LoVo (cell line): ENCODE measurements around the gene ZNF483.
A peak's percentile ranks its signal among the peaks of the same experiment; 100 is the strongest.
"Not testable (repeated sequence)": the region's sequence is repeated elsewhere in the genome, so short reads cannot be mapped to it uniquely, and the experiment has no call there.

ENCODE experiments used
- DNase-seq: peaks from one replicate; pipeline ENCODE4 v3.0.0-alpha.2; 2016; ENCODE audit warnings: low spot score

Gene ZNF483

DNA sequence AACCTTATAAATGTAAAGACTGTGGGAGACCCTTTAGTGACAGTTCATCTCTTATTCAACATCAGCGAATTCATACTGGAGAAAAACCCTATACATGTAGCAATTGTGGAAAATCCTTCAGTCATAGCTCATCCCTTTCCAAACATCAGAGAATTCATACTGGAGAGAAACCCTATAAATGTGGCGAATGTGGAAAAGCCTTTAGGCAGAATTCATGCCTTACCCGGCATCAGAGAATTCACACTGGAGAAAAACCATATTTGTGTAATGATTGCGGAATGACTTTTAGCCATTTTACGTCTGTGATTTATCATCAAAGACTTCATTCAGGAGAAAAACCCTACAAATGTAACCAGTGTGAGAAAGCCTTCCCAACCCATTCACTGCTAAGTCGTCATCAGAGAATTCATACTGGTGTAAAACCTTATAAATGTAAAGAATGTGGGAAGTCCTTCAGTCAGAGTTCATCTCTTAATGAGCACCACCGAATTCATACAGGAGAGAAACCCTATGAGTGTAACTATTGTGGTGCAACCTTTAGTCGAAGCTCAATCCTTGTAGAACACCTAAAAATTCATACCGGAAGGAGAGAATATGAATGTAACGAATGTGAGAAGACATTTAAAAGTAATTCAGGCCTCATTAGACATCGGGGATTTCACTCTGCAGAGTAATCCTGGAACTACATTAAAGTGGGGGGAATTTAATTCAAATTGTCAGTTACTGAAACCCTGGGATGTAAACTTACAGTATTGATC lies 17.7 kb downstream of the ZNF483 start:
- DNase-seq: no peak

DNA sequence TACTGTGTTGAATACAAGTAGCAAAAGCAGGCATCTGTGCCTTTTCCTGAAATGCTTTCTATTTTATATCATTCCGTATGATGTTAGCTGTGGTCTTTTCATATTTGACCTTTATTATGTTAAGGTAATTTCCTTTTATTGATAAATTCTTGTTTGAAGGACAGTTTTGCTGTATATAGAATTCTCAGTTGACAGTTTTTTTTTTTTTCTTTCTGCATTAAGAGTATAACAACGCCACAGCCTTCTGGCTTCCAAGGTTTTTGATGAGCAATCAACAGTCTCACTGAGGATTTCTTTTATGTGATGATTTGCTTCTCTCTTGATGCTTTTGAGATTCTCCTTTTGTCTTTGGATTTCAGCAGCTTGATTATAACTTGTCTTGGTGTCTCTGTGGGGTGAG lies 23.6 kb downstream of the ZNF483 start:
- DNase-seq: no peak

DNA sequence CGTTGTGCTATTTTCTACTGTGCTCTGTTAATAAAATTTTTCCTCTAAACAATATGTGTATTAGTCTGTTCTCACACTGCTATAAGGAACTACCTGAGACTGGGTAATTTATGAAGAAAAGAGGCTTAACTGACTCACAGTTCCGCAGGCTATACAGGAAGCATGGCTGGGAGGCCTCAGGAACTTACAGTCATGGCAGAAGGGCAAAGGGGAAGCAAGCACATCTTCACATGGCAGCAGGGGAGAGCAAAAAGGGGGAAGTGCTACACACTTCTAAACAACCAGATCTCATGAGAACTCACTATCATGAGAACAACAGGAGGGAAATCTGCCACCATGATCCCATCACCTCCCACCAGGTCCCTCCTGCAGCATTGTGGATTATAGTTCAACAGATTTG lies 30.4 kb downstream of the ZNF483 start:
- not testable (repeated sequence) for DNase-seq

DNA sequence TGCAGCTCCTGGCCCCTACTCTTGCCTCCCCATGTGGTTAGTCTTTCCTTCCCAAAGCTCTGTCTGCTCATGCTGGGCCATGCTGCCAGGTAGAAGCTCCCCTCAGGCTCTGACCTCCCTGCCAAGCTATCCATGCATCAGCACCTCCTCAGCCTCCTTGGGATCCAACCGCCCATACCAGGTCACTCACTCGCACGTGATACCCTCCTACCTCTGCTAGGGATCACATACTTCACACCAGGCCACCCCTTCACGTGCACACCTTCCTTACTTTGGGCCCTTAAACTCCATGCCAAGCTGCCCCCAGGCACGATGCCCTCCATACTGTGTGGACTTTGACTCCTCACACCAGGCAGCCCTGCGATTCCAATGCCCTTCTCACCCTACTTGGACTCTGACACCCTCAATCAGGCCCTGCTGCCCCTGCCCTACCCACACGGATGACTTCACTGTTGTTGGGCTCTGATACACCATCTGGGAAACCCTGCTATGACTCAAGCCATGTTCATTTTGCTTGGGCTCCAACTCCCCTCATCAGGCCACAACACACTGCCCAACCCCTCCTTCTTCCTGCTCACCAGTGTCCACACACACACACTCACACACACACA lies 34.1 kb downstream of the ZNF483 start:
- DNase-seq: no peak

DNA sequence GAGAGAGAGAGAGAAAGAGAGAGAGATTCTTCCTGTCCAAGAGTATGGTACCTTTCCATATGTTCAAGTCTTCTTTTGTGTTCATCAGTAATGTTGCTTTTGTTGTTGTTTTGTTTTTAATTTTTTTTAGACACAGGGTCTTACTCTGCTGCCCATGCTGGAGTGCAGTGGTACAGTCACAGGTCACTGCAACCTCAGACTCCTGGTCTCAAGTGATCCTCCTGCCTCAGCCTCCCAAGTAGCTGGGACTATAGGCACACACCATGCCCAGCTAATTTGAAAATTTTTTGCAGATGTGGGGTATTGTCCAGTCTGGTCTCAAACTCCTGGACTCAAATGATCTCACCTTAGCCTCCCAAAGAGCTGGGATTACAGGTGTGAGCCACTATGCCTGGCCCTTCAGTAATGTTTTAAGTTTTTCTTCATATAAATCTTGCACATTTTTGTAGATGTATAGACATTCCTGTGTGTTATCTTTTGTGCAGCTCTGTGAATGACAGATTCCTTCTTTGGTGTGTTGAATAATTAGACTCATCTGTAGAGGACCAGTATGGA lies 36.3 kb downstream of the ZNF483 start:
- no peak for DNase-seq

DNA sequence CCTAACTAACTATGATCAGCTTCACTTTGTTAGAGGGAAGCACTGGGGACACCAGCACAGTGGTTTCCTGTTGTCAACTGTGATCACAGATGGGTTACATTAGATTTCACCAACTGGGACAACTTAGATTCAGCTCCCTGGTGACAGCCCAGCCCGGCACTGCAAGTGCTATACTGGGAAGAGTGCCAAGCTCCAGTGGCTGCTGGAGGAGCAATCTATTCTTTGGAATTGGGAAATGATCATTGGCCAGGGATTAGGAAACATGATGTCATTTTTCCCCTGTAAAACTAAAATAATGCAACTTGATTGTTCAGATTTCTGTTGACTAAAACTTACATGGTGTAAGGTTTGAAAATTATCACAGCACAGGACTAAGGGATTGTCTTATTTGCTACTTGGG lies 41.3 kb downstream of the ZNF483 start:
- no peak for DNase-seq

DNA sequence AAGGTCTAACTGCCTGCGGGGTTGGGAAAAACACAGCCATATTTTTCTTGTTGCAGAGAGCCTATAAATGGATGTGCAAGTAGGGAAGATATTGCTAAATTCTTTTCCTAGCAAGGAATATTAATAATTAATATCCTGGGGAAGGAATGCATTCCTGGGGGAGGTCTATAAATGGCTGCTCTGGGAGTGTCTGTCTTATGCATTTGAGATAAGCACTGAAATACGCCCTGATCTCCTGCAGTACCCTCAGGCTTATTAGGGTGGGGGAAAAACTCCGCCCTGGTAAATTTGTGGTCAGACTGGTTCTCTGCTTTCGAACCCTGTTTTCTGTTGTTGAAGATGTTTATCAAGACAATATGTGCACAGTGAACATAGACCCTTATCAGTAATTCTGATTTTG lies 43.1 kb downstream of the ZNF483 start:
- DNase-seq: not testable (repeated sequence)

DNA sequence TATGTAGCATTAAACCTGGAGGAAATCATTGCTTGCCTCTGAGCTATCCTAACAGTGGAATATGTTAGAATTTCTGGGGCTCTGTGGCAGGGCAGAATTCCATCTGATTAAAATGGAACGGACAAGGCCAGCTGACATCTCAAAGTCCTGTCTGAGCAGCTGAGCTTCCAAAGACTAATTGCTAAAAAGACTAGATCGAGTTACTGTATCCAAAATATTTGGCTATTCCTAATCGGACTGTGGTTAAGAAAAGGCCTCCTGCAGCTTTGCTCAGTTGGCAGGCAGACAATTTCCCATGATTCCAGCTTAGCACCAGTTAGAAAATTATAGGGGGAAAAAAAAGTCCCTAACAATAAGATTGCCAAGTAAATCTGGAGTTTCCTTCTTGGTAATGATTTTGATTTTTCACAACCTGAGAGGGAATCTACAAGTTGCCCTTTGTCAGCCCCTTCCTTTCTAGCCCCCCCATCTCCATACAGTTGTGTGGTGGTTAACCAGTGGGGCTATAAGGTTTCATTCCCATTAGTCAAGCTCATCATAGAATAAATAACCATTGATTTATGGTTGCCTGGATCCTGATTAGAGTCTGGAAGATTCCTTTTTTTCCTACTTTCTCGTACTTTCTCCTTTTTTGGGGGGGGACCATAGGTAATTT lies 48.1 kb downstream of the ZNF483 start:
- DNase-seq: no peak

DNA sequence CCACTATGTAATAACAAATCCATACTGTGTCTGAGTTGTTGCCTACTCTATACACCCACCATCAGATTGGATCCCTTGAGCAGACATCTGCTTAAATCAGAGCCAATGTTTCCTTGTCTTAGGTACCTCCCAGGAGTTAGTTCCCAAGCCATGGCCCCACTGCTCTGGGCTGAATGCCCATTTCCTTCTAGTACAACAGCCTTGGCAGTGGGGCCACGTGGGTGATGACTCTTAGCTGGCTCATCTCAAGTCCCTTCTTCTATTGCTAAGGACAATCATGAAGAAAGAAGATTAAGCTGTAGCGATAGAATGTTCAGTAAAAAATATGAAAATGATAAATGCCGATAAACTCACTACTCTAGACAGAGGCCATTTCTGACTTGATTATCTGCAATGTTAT lies 57.9 kb downstream of the ZNF483 start:
- no peak for DNase-seq

DNA sequence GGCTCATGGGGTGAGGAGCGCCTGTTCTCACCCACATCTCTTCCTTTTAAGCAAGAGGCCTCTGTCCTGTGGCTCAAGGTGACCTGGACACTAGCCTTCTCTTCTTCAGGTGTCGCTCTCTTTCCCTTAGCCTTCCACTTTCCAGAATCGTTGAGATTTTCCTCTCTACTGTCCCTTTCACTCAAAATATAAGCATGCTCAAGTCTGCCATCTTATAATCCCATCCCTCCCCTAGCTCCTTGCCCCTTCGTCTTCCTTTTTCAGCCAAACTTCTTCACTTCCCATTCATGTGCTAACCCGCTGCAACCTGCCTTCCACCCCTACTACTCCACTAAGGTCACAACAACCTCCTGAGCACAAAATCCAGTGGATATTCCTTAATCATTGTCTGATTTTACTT lies 61.4 kb downstream of the ZNF483 start:
- DNase-seq: no peak

DNA sequence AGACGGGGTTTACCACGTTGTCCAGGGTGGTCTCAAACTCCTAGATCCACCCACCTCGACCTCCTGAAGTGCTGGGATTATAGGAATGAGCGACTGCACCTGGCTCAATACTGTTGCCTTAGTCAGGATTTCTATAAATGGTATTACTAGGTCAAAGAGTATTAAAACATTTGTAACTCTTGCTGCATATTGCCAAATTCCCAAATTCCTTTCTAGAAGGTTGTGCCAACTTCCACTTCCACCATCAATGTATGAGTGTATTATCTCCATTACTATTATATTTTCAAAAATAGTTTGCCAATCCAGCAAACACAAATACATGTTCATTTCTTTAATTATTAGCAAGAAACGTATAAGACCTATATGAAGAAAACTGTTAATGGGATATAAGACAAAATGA lies 63.9 kb downstream of the ZNF483 start:
- no peak for DNase-seq

DNA sequence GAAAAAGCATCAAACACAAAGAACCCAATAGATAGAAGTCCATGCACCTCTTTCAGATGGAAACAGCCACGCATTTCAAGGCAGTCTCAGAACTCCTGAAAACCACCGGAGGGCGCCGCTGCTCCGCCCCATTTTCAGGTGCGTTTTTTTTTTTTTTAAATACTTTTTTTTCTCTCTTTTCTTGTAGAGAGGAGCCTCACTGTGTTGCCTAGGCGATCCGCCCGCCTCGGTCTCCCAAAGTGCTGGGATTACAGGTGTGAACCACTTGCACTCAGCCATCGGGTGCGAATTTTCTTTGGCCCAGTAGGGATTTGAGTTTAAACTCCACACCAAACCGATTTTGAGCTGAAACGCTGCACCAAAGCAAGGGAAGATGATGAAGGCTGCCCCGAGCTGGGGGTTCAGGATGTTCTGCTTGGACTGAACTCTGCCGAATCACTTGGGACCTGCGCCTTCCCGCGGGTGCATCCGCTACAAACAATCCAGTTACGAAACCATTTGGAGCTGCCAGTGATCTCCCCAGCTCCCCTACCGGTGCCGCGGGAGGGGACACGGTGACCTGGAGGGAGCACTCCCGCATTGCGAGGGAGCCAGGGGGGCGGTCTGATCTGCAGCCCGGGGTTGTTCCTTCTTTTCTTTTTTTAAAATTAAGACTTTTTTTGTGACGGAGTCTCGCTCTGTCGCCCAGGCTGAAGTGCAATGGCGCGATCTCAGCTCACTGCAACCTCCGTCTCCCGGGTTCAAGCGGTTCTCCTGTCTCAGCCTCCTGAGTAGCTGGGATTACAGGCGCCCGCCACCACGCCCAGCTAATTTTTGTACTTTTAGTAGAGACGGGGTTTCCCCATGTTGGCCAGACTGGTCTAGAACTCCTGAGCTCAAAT lies 73.1 kb downstream of the ZNF483 start:
- peak; percentile 56 for DNase-seq

DNA sequence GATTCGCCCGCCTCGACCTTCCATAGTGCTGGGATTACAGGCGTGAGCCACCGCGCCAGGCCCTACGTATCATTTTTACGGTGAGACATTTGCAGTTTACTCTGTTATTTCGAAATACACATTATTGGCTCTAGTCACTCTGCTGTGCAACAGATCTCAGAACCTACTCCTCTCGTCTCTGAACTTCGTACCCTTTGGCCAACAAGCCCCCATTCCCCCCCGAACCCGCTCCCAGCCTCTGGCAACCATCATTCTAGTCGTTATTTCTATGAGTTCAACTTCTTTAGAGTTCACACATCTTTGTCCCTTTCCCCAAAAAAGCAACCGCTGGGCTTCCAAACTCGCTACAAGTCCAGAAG lies 73.7 kb downstream of the ZNF483 start:
- DNase-seq: no peak

DNA sequence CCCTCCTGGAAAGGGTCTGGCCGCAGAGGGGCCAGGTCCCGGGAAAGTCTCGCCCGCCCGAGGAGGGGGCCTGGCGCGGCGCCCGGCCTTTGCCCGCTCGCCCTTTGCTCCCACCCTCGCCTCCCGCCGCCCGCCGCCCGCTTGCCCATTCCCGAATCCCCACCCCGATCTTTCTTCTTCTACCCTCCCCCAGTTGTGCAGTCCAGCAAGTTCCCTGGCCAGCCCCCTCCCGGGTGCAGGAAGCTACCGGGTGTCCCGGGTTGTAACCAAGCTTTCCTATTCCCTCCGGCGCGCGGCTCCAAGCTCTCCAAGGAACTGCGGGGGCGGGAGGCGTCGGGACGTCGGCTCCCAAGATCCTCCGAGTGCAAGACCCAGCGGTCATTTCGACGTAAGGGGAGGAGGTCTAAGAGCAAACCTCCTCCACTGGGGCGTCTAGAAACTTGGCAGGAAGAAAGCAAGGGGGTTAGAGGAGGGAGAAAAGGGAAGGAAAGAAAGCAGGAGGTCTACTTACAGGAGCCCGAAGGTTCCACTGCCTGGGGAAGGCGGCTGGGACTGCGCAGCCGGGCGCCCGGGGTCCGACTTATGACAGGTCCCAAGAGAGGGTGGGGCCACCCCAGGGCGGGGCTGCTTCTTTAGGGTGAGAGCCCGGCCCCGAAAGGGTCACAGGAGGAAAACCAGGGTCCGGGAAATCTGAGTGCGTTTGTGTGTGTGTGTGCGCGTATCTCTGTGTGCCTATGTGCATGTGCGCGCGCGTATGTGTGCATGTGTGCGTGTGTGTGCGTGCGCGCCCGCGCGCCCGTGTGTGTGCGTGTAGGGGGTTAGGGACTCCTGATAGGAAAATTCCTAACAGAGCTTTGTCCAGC lies 74.3 kb downstream of the ZNF483 start, which contains the start of gene PTGR1:
TSS of gene PTGR1 (minus strand) at position 556 of the 863 bp plus-strand sequence. CDS start 2,225 bp downstream, outside the sequence.
- peak; percentile 20 for DNase-seq

DNA sequence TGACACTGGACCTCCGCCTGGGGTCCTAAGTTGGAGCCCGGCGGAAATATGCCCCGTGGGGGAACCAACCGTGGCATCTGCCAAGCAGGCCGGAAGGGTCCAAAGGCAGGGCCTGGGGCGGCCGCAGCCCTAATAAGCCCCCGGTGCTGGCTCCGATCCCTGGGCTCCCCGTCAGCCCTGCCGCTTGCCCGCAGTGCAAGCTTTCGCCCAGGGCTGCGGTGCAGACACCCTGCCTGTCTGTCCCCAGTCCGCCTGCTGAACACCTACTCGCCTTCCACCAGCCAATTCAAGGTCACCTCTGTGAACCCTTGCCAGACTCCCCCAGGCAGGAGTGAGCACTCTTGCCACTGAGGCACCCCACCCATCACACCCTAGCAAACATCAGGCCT lies 75.0 kb downstream of the ZNF483 start:
- DNase-seq: no peak

DNA sequence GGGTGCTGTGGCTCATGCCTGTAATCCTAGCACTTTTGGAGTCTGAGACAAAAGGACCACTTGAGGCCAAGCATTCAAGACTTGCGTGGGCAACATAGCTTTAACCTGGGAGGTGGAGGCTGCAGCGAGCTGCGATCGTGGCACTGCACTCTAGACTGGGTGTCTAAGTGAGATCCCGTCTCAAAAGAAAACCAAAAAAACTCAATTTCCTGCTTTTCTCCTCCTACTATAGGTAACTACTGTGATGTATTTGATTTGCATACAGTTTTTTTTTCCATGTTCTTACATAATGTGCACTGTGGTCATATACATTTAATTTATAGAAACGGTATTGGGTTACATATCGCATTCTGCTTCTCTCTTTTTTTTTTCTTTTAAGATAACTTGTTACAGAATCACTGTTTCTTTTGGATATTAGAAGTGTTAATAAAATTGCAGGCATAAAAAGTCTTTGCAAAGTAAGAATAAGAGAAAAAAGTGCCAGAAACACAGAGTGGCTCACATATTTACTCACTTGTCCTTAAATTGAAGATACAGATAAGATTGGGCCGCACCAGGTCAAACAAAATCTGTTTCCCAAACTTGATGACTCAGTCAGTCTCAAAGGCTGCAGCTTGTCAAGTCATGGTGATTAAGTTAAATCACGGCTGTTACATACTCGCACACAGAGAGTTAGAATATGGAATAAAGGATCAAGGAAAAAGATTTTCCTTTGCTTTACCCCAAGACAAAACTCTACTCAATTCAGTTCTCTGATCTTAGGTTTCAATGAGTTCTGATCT lies 76.4 kb downstream of the ZNF483 start:
- peak; percentile 20 for DNase-seq

DNA sequence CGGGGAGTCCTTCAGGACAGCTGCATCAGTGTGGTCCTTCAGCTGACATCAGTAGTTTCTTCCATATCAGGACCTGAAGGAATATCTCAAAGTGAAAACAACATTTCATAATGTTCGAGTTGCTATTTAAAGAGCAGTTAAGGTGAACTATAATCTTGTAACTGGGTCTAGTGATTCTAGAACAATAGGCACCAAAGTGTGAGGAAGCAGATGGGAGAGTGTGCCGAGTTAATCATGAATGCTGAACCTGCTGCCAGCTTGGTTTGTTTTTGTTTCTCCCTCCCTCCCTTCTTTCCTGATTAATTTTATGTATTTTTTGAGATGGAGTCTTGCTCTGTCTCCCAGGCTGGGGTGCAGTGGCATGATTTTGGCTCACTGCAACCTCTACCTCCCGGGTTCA lies 78.1 kb downstream of the ZNF483 start:
- DNase-seq: no peak

DNA sequence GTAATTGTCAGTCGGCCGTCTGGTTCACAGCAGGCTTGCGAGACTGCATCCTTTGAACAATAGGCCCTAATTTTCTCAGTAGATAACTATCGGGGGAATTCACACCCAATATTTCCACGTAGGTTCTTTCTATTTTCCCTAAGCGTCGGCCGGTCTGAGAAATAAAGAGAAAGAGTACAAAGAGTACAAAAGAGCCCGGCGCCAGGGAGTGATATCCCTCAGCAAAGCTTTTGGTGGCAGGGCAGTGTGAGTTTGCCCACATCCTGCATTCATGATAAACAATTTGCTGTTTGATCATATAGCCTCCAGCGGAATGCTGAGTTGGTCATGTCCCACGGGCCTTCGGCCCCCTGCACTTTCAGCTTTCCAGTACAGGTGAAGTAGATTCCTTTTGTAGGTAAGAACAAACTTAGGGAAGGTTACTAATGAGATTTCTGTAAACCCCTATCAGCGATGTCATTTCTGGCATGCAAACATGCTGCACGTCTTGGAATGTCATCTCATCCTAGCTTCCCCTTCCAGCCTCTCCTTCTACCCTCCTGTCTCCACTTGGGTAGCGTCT lies 79.2 kb downstream of the ZNF483 start:
- DNase-seq: no peak

DNA sequence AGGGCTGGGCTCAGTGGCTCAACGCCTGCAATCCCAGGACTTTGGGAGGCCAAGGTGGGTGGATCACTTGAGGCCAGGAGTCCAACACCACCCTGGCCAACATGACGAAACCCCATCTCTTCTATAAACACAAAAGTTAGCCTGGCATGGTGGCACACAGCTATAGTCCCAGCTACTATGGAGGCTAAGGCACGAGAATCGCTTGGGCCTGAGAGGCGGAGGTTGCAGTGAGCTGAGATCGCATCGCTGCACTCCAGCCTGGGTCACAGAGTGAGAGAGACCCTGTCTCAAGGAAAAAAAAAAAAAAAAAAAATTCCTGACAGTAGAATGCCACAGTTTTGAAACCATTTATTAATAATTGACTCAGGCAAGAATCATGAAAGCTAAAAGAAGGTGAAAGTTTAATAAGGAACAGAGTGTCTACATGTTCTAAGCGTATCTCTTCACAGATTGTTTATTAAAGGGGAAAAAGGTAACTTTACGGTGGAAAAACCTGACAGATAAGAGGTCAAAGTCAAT lies 80.1 kb downstream of the ZNF483 start:
- no peak for DNase-seq

DNA sequence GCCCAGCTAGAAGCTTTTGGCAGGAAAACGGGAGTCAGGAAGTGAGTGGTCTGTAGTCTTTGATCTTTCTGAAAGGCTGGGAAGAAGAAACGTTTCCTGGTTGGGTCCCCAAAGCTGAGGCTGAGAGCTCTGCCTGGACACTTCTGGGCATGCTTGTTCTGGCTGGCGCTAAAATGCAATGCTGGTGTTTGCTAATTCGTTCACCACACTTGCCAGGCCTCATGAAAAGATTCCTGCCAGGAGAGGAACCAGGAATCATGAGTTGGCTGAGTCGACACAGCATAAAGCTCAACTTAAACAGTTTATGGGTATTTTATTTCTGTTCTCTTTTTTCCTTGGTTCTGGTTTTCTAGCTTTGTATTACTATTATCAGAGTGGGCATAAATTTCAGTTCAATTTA lies 85.2 kb downstream of the ZNF483 start:
- no peak for DNase-seq
